Measurements from ENCODE around the gene DYNC2LI1. TPM values are rescaled to one million over a fixed set of nuclear protein-coding genes. Genes with fewer than 3 reads are reported as not detected.

The DYNC2LI1 gene
- total RNA-seq, 1 donor from 2014 or later, result 22.7 TPM

DNA sequence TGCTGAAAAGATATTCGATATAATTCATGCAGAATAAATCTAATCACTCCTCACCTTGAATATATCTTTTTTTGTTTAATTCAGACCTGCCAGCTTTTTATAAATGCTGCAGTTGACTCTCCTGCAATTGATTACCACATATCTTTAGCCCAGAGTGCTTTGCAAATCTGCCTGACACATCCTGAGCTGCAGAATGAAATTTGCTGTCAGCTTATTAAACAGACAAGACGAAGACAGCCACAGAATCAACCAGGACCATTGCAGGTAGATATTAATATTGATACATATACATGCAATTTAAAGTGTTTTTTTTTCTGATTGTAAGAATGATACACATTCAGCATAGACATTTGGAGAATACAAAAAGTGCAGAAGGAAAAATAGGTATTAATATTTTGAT lies 35.6 kb upstream of the DYNC2LI1 start:
- H3K4me3 ChIP-seq, result no peak overlapping the region
- peaks cover 11% of the 10 kb centered on the region for H3K36me3 ChIP-seq
- H3K4me1 ChIP-seq, result no peaks in the 10 kb centered on the region
- TF ChIP-seq, protein P1, sequence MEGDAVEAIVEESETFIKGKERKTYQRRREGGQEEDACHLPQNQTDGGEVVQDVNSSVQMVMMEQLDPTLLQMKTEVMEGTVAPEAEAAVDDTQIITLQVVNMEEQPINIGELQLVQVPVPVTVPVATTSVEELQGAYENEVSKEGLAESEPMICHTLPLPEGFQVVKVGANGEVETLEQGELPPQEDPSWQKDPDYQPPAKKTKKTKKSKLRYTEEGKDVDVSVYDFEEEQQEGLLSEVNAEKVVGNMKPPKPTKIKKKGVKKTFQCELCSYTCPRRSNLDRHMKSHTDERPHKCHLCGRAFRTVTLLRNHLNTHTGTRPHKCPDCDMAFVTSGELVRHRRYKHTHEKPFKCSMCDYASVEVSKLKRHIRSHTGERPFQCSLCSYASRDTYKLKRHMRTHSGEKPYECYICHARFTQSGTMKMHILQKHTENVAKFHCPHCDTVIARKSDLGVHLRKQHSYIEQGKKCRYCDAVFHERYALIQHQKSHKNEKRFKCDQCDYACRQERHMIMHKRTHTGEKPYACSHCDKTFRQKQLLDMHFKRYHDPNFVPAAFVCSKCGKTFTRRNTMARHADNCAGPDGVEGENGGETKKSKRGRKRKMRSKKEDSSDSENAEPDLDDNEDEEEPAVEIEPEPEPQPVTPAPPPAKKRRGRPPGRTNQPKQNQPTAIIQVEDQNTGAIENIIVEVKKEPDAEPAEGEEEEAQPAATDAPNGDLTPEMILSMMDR (IDR thresholded peaks at IDR 0.05), result no peak
- intact Hi-C loops (cut with DNase I), result no loop called here
- no peak for DNase-seq
- no peaks in the 10 kb centered on the region for H3K9me3 ChIP-seq
- ATAC-seq, result no peak
- no peak overlapping the region for H3K27ac ChIP-seq
- no peaks in the 10 kb centered on the region for H3K27me3 ChIP-seq (ENCODE audit: low read depth)

DNA sequence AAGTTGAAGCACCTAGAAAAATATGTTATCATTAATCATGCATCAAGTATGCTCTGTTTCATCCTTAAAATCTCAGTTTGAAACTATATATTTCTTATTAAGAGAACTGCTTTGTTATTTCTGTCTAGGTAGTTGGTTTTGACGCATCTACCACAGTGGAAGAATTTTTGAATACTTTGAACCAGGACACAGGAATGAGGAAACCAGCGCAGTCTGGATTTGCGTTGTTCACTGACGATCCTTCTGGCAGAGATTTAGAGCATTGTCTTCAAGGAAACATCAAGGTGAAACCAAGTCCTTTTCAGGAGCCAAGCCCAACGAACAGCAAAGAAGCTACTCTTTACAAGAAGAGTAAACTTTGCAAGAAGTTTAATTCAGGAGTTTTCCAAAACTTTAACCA lies 30.1 kb upstream of the DYNC2LI1 start:
- no peak for ATAC-seq
- intact Hi-C loops (cut with DNase I), result no loop called here
- TF ChIP-seq, protein P1 (IDR thresholded peaks at IDR 0.05), result no peak
- no peak overlapping the region for H3K4me3 ChIP-seq
- no peak for DNase-seq
- no peaks in the 10 kb centered on the region for H3K27me3 ChIP-seq (ENCODE audit: low read depth)
- H3K9me3 ChIP-seq, result no peaks in the 10 kb centered on the region
- no peak overlapping the region for H3K27ac ChIP-seq
- peaks cover 11% of the 10 kb centered on the region for H3K4me1 ChIP-seq
- peaks cover 23% of the 10 kb centered on the region for H3K36me3 ChIP-seq

DNA sequence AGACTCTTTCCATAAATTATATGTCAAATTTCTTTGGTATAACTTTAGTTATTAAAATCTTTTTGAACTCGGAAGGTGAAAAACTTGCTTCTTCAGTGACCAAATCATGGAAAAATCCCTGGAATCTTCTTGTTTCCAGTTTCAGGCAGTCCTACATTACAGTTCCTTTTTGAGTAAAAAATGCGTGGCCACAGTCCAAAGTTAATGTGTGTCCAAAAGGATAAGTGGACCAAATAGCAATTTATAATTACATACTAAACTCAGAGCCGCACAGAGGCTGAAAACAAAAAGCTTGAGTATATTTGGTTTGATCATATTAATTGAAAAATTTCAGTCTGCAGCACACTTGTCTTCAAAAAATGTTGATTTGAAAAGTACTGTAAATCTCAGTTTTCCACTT lies 28.4 kb upstream of the DYNC2LI1 start:
- Histone ChIP-seq H3K36me3 (peaks cover 23% of the 10 kb centered on the region), H3K4me3 (no peak overlapping the region), H3K27me3 (ENCODE audit: low read depth) (no peaks in the 10 kb centered on the region), H3K27ac (peak overlapping the region; percentile 9), H3K4me1 (peaks cover 11% of the 10 kb centered on the region), H3K9me3 (no peaks in the 10 kb centered on the region)
- ATAC-seq (no peak), DNase-seq (no peak)
- TF ChIP-seq, protein P1 (IDR thresholded peaks at IDR 0.05), result no peak
- intact Hi-C loops (cut with DNase I), result no loop called here

DNA sequence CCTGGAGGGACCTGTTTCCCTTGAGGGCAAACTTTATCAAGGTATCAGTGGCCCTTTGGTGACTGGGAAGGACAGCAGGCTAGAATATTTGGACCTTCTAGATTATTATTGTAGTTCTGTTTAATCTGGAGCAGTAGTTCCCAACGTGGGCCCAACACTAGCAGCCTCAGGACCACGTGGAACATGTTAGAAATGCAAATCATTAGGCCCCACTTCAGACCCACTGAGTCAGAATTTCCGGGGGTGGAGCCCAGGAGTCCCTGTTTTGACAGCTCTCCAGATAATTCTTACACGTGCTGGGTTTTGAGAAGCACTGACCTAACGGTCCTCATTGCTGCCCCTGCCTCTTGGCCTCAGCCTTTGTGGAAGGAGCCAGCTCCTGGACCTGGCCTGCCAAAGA lies 25.5 kb upstream of the DYNC2LI1 start:
- no peak overlapping the region for H3K27ac ChIP-seq
- no peaks in the 10 kb centered on the region for H3K27me3 ChIP-seq (ENCODE audit: low read depth)
- H3K4me3 ChIP-seq, result no peak overlapping the region
- DNase-seq, result no peak
- no peaks in the 10 kb centered on the region for H3K9me3 ChIP-seq
- H3K36me3 ChIP-seq, result peaks cover 12% of the 10 kb centered on the region
- TF ChIP-seq, protein P1 (IDR thresholded peaks at IDR 0.05), result no peak
- H3K4me1 ChIP-seq, result peaks cover 11% of the 10 kb centered on the region
- intact Hi-C loops (cut with DNase I), result no loop called here
- no peak for ATAC-seq

DNA sequence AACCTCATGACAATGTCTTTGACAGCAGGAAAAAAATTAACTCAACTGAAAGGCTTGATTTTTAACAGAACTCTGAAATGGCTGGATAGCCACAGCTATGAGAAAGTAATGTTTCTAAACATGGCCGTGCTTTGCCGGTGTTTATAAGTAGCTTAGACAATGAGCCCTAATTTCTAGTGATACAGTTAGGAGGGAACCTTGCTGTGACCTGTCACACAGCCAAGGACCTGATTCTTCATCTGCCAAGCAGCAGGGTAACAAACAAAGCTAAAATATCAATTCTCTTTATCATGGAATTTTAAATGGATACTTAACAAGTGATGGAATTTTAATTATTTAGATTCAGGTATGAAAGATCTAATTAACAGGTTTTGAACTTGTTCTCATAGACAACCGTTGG lies 24.3 kb upstream of the DYNC2LI1 start:
- peaks cover 1% of the 10 kb centered on the region for H3K36me3 ChIP-seq
- intact Hi-C loops (cut with DNase I), result no loop called here
- H3K9me3 ChIP-seq, result no peaks in the 10 kb centered on the region
- no peak overlapping the region for H3K4me3 ChIP-seq
- TF ChIP-seq, protein P1 (IDR thresholded peaks at IDR 0.05), result no peak
- H3K27ac ChIP-seq, result no peak overlapping the region
- H3K4me1 ChIP-seq, result peaks cover 11% of the 10 kb centered on the region
- DNase-seq (no peak), ATAC-seq (no peak)
- H3K27me3 ChIP-seq (ENCODE audit: low read depth), result no peaks in the 10 kb centered on the region

DNA sequence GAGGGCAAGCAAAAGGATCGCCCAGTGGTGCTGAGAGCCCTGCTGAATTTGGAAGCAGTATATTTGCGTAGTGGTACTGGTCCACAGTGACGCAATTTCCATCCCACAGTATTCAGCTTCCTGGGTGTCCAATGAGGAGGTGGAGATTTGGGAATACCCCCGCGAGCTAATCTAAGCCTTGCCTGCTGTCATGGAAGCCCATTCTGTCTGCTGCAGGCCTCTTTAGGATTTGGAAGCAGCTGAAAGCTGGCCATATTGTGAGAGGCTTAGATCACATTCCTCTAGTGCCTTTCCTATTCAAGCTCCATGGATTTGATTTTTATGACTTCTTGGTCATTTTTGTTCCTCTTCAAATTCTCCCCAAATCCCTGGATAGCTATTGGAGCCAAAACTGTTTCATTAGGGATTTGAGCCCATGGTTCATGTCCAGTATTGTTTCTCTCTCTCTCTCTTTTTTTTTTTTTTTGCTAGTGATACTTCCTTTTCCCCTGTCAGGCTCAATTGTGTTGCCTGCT lies 22.3 kb upstream of the DYNC2LI1 start:
- Histone ChIP-seq H3K4me3 (no peak overlapping the region), H3K9me3 (no peaks in the 10 kb centered on the region), H3K27ac (no peak overlapping the region), H3K4me1 (no peaks in the 10 kb centered on the region), H3K27me3 (ENCODE audit: low read depth) (no peaks in the 10 kb centered on the region), H3K36me3 (no peaks in the 10 kb centered on the region)
- TF ChIP-seq, protein P1 (IDR thresholded peaks at IDR 0.05), result no peak
- intact Hi-C loops (cut with DNase I), result no loop called here
- DNase-seq (no peak), ATAC-seq (no peak)
